ENCODE measurements around the gene CFAP107.

DNA sequence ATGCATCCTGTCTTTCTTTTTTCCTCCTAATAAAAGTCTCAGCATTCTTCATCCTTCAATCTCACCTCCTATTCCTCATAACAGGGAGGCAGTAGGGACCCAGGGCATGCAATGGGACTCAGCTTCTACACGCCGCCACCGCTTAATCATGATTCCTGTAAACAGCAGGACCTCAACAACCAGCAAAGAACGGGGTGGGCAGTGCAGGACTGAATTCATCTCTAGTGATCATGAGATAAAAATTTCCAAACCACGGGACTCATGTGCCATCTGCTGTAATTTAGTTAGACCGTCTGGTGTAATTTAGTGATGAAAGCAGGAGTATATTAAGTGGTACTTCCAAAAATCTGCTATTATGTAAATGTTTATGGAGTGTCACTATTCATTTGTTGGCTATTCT, 32.9 kb downstream of the CFAP107 start:
- TF ChIP-seq POLR2A (IDR thresholded peaks at IDR 0.05): no peak
- TF ChIP-seq, protein P1, sequence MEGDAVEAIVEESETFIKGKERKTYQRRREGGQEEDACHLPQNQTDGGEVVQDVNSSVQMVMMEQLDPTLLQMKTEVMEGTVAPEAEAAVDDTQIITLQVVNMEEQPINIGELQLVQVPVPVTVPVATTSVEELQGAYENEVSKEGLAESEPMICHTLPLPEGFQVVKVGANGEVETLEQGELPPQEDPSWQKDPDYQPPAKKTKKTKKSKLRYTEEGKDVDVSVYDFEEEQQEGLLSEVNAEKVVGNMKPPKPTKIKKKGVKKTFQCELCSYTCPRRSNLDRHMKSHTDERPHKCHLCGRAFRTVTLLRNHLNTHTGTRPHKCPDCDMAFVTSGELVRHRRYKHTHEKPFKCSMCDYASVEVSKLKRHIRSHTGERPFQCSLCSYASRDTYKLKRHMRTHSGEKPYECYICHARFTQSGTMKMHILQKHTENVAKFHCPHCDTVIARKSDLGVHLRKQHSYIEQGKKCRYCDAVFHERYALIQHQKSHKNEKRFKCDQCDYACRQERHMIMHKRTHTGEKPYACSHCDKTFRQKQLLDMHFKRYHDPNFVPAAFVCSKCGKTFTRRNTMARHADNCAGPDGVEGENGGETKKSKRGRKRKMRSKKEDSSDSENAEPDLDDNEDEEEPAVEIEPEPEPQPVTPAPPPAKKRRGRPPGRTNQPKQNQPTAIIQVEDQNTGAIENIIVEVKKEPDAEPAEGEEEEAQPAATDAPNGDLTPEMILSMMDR (IDR thresholded peaks at IDR 0.05): no peak
